ENCODE data around the gene ADAMTSL5.
"Not testable (repeated sequence)": the region's sequence is repeated elsewhere in the genome, so short reads cannot be mapped to it uniquely, and the experiment has no call there.

The ADAMTSL5 gene

GRCh38 chr19:1513499-1514294, 878 bp upstream of the ADAMTSL5 start:
- no peak overlapping the region for H3K4me3 ChIP-seq (ENCODE audit: low read depth, low read length)

GRCh38 chr19:1511318-1512317, 1.2 kb downstream of the ADAMTSL5 start:
- no peak overlapping the region for H3K4me3 ChIP-seq (ENCODE audit: low read depth, low read length)

GRCh38 chr19:1510807-1511206, 2.0 kb downstream of the ADAMTSL5 start:
- no peak overlapping the region for H3K4me3 ChIP-seq (ENCODE audit: low read depth, low read length)

GRCh38 chr19:1510442-1510806, 2.4 kb downstream of the ADAMTSL5 start:
- no peak overlapping the region for H3K4me3 ChIP-seq (ENCODE audit: low read depth, low read length)

- H3K4me3 ChIP-seq (ENCODE audit: low read depth, low read length) = no peak overlapping the region
These were observed 3.0 kb downstream of the ADAMTSL5 start for GRCh38 chr19:1509602-1510441.

GRCh38 chr19:1508507-1508856, 4.3 kb downstream of the ADAMTSL5 start:
- peak overlapping the region; percentile 10 for H3K4me3 ChIP-seq (ENCODE audit: low read depth, low read length)

GRCh38 chr19:1507763-1508506, 4.9 kb downstream of the ADAMTSL5 start:
- H3K4me3 ChIP-seq (ENCODE audit: low read depth, low read length) = peak overlapping the region; percentile 72

GRCh38 chr19:1507192-1507660, 5.6 kb downstream of the ADAMTSL5 start:
- H3K4me3 ChIP-seq (ENCODE audit: low read depth, low read length) = peak overlapping the region; percentile 8

GRCh38 chr19:1505991-1506881, 6.6 kb downstream of the ADAMTSL5 start:
- no peak overlapping the region for H3K4me3 ChIP-seq (ENCODE audit: low read depth, low read length)

- H3K4me3 ChIP-seq (ENCODE audit: low read depth, low read length) = no peak overlapping the region
These were observed 7.8 kb downstream of the ADAMTSL5 start for GRCh38 chr19:1505012-1505411.

- peak overlapping the region; percentile 1 for H3K4me3 ChIP-seq (ENCODE audit: low read depth, low read length)
These were observed 8.7 kb downstream of the ADAMTSL5 start for GRCh38 chr19:1503925-1504773.

GRCh38 chr19:1503089-1503924, 9.5 kb downstream of the ADAMTSL5 start:
- peak overlapping the region; percentile 1 for H3K4me3 ChIP-seq (ENCODE audit: low read depth, low read length)

- H3K4me3 ChIP-seq (ENCODE audit: low read depth, low read length) = no peak overlapping the region
These were observed 10.3 kb downstream of the ADAMTSL5 start for GRCh38 chr19:1502433-1503088.

- H3K4me3 ChIP-seq (ENCODE audit: low read depth, low read length) = no peak overlapping the region
These were observed 11.6 kb downstream of the ADAMTSL5 start for GRCh38 chr19:1501200-1501595.

GRCh38 chr19:1499231-1499630, 13.6 kb downstream of the ADAMTSL5 start:
- not testable (repeated sequence) for H3K4me3 ChIP-seq (ENCODE audit: low read depth, low read length)

- H3K4me3 ChIP-seq (ENCODE audit: low read depth, low read length) = no peak overlapping the region
These were observed 15.1 kb downstream of the ADAMTSL5 start for GRCh38 chr19:1497578-1498235.
